RWPE1 (cell line): Measurements from ENCODE around the gene PNKP.

Experiments used
- CTCF ChIA-PET: fragments of 350-600 bp; sonication (Branson Sonifier 250); formaldehyde crosslinking; extraction: SDS; loops from one replicate; lab custom pipeline; 2021; lab: Yijun Ruan, JAX
- POLR2A ChIA-PET: fragments of 400-600 bp; formaldehyde crosslinking; extraction: SDS; loops from one replicate; lab custom pipeline; 2020; ENCODE audit warnings: antibody characterized with exemption; ENCODE audit not compliant: low non-redundant PET; lab: Yijun Ruan, JAX
- DNase-seq: peaks from one replicate; pipeline ENCODE4 v3.0.0; 2012; ENCODE audit warnings: low spot score
- H3K27ac ChIP-seq: fragments of 450-650 bp; 2 replicates; pipeline ENCODE4 v1.5.1; 2017
- CTCF ChIP-seq: fragments of 450-650 bp; conservative IDR thresholded peaks from 2 replicates; pipeline ENCODE4 v1.5.1; 2017; ENCODE audit warnings: low read depth, mild to moderate bottlenecking

PNKP gene

GRCh38 chr19:49887037-49887664 is 19.8 kb upstream of the PNKP start:
- ChIA-PET CTCF (no interaction called here), POLR2A (no interaction called here)
- no peak for TF ChIP-seq CTCF
- no peak for DNase-seq
- H3K27ac ChIP-seq = peak overlapping the region; percentile 39

- no peak for DNase-seq
- ChIA-PET CTCF (no interaction called here), POLR2A (no interaction called here)
- peak overlapping the region; percentile 40 for H3K27ac ChIP-seq
- no peak for TF ChIP-seq CTCF
Observed at GRCh38 chr19:49884760-49885159, 17.4 kb upstream of the PNKP start.

- H3K27ac ChIP-seq = peak overlapping the region; percentile 40
- POLR2A ChIA-PET = no interaction called here
- no peak for TF ChIP-seq CTCF
- no peak for DNase-seq
- CTCF ChIA-PET = no interaction called here
Observed at GRCh38 chr19:49884109-49884508, 16.7 kb upstream of the PNKP start.

GRCh38 chr19:49883094-49883493 is 15.7 kb upstream of the PNKP start:
- POLR2A ChIA-PET = no interaction called here
- H3K27ac ChIP-seq = no peak overlapping the region
- no peak for TF ChIP-seq CTCF
- DNase-seq = no peak
- CTCF ChIA-PET = no interaction called here

- no peak for TF ChIP-seq CTCF
- H3K27ac ChIP-seq = no peak overlapping the region
- POLR2A ChIA-PET = no interaction called here
- DNase-seq = no peak
- CTCF ChIA-PET = no interaction called here
Observed at GRCh38 chr19:49882643-49883042, 15.3 kb upstream of the PNKP start.

- DNase-seq = peak; percentile 52
- TF ChIP-seq CTCF = no peak
- ChIA-PET CTCF (no interaction called here), POLR2A (no interaction called here)
- H3K27ac ChIP-seq = no peak overlapping the region
Observed at GRCh38 chr19:49881672-49882394, 14.5 kb upstream of the PNKP start.
